Neural cell (in vitro differentiated cells): Measurements from ENCODE around the gene NTN5. TPM values are rescaled to one million over a fixed set of nuclear protein-coding genes. Genes with fewer than 3 reads are reported as not detected.
"Not testable (repeated sequence)": the region's sequence is repeated elsewhere in the genome, so short reads cannot be mapped to it uniquely, and the experiment has no call there.

Source experiments
- H2AFZ ChIP-seq: fragments of 200-600, 300-800 bp; sonication (generic), shearing (Covaris generic); 2 replicates; pipeline ENCODE4 v1.6.0; 2014; ENCODE audit warnings: low read depth, mild to moderate bottlenecking, antibody characterized with exemption, low read length, moderate library complexity
- H3F3A ChIP-seq: fragments of 200-600 bp; shearing (Covaris generic); 2 replicates; pipeline ENCODE4 v1.6.1; 2016; ENCODE audit warnings: mild to moderate bottlenecking, moderate library complexity, mixed read lengths, antibody characterized with exemption, low read length; ENCODE audit not compliant: insufficient read depth, poor library complexity, severe bottlenecking
- H3K27ac ChIP-seq: fragments of 200-600, 300-800 bp; sonication (generic), shearing (Covaris generic); 2 replicates; pipeline ENCODE4 v1.5.1; 2014; ENCODE audit warnings: mild to moderate bottlenecking, low read length, moderate library complexity
- H3K27me3 ChIP-seq: fragments of 300-800, 200-600 bp; sonication (generic), shearing (Covaris generic); 2 replicates; pipeline ENCODE4 v1.6.0; 2014; ENCODE audit warnings: mild to moderate bottlenecking, low read depth, low read length, moderate library complexity; ENCODE audit not compliant: insufficient read depth
- H3K36me3 ChIP-seq: fragments of 300-800, 200-600 bp; sonication (generic), shearing (Covaris generic); 2 replicates; pipeline ENCODE4 v1.5.1; 2014; ENCODE audit warnings: mild to moderate bottlenecking, antibody characterized with exemption, low read length, moderate library complexity; ENCODE audit not compliant: insufficient read depth
- H3K4me2 ChIP-seq: fragments of 300-800, 200-600 bp; sonication (generic), shearing (Covaris generic); 2 replicates; pipeline ENCODE4 v1.6.0; 2014; ENCODE audit warnings: mild to moderate bottlenecking, low read length
- H3K4me3 ChIP-seq: fragments of 300-800, 200-600 bp; sonication (generic), shearing (Covaris generic); 2 replicates; pipeline ENCODE4 v1.5.1; 2014; ENCODE audit warnings: mild to moderate bottlenecking, low read length, moderate library complexity
- H3K79me2 ChIP-seq: fragments of 200-600 bp; shearing (Covaris generic); replicated peaks from 2 replicates; pipeline ENCODE4 v1.6.0; 2014; ENCODE audit warnings: mild to moderate bottlenecking, low read length, moderate library complexity; ENCODE audit not compliant: insufficient read depth
- H3K9ac ChIP-seq: fragments of 300-800, 200-600 bp; sonication (generic), shearing (Covaris generic); 2 replicates; pipeline ENCODE4 v1.6.1; 2016; ENCODE audit warnings: mild to moderate bottlenecking, low read length, mixed read lengths
- H3K9me2 ChIP-seq: fragments of 200-600 bp; shearing (Covaris generic); 2 replicates; pipeline ENCODE4 v1.6.1; 2016; ENCODE audit warnings: mild to moderate bottlenecking, low read length, mixed read lengths; ENCODE audit not compliant: insufficient read depth
- H3K9me3 ChIP-seq: fragments of 200-600, 300-800 bp; sonication (generic), shearing (Covaris generic); 2 replicates; pipeline ENCODE4 v1.6.1; 2016; ENCODE audit warnings: mild to moderate bottlenecking, mixed run types, low read length, moderate library complexity, mixed read lengths
- H4K20me1 ChIP-seq: fragments of 200-600 bp; shearing (Covaris generic); 2 replicates; pipeline ENCODE4 v1.6.1; 2016; ENCODE audit warnings: mild to moderate bottlenecking, mixed run types; ENCODE audit not compliant: insufficient read depth
- CTCF ChIP-seq: fragments of 450-650 bp; IDR thresholded peaks from 2 replicates; pipeline ENCODE4 v1.5.1; 2014; ENCODE audit warnings: antibody characterized with exemption, mild to moderate bottlenecking, moderate library complexity; ENCODE audit not compliant: poor library complexity, severe bottlenecking
- EP300 ChIP-seq: fragments of 450-650 bp; conservative IDR thresholded peaks from 2 replicates; pipeline ENCODE4 v1.6.1; 2014; ENCODE audit warnings: antibody characterized with exemption, mild to moderate bottlenecking, moderate library complexity; ENCODE audit not compliant: poor library complexity, severe bottlenecking
- EZH2 ChIP-seq: fragments of 200-600, 300-800 bp; shearing (Covaris generic), sonication (generic); IDR thresholded peaks from 2 replicates; pipeline ENCODE4 v1.6.1; 2014; ENCODE audit warnings: antibody characterized with exemption, low read length, borderline replicate concordance, mild to moderate bottlenecking; ENCODE audit not compliant: insufficient read depth, poor library complexity, severe bottlenecking
- MXI1 ChIP-seq: fragments of 450-650 bp; conservative IDR thresholded peaks from 2 replicates; pipeline ENCODE4 v1.6.1; 2014; ENCODE audit warnings: antibody characterized with exemption, mild to moderate bottlenecking; ENCODE audit not compliant: poor library complexity, severe bottlenecking
- POLR2AphosphoS5 ChIP-seq: IDR thresholded peaks from 2 replicates; pipeline ENCODE4 v1.6.1; 2012
- RAD21 ChIP-seq: fragments of 450-650 bp; conservative IDR thresholded peaks from 2 replicates; pipeline ENCODE4 v1.6.1; 2014; ENCODE audit warnings: antibody characterized with exemption, mild to moderate bottlenecking, moderate library complexity
- REST ChIP-seq: IDR thresholded peaks from 2 replicates; pipeline ENCODE4 v1.6.1; 2012; ENCODE audit warnings: borderline replicate concordance
- SMC3 ChIP-seq: fragments of 450-650 bp; conservative IDR thresholded peaks from 2 replicates; pipeline ENCODE4 v1.6.1; 2014; ENCODE audit warnings: antibody characterized with exemption, mild to moderate bottlenecking, moderate library complexity; ENCODE audit not compliant: poor library complexity
- TAF1 ChIP-seq: IDR thresholded peaks from 2 replicates; pipeline ENCODE4 v1.6.1; 2012; ENCODE audit warnings: low read depth
- polyA plus RNA-seq: library from polyadenylated mRNA; depleted of rRNA; stranded (reverse); fragments of >200 nt; gene quantifications from 2 replicates; pipeline ENCODE4 v1.2.3, GENCODE V29; 2014

The NTN5 gene
- polyA plus RNA-seq, 1 donor from 2014 or later: not detected

GRCh38 chr19:48719263-48720171 is 46.7 kb upstream of the NTN5 start, which contains the start of gene MAMSTR:
TSS of gene MAMSTR (minus strand) at chr19:48719725. CDS start at chr19:48719031, 694 bp downstream.
- H3K9ac ChIP-seq: no peak within 1 kb of the TSS
- H3K27ac ChIP-seq: no peak within 1 kb of the TSS
- H2AFZ ChIP-seq: no peak within 1 kb of the TSS
- H3K36me3 ChIP-seq: no peaks in the 10 kb centered on the region
- peak within 1 kb of the TSS; percentile 70 for H3K4me3 ChIP-seq
- H3K27me3 ChIP-seq: no peaks in the 10 kb centered on the region
- H3F3A ChIP-seq: no peaks in the 10 kb centered on the region
- H3K9me2 ChIP-seq: no peaks in the 10 kb centered on the region
- H3K4me2 ChIP-seq: no peak within 1 kb of the TSS
- no peaks in the 10 kb centered on the region for H3K79me2 ChIP-seq
- no peaks in the 10 kb centered on the region for H3K9me3 ChIP-seq
- TF ChIP-seq EZH2: no peak
- no peaks in the 10 kb centered on the region for H4K20me1 ChIP-seq

- Histone ChIP-seq H3F3A (no peaks in the 10 kb centered on the region), H3K27me3 (no peaks in the 10 kb centered on the region), H3K36me3 (no peaks in the 10 kb centered on the region), H4K20me1 (no peaks in the 10 kb centered on the region), H2AFZ (no peak overlapping the region), H3K27ac (no peak overlapping the region), H3K79me2 (no peaks in the 10 kb centered on the region), H3K9me2 (no peaks in the 10 kb centered on the region), H3K9me3 (no peaks in the 10 kb centered on the region), H3K4me3 (no peak overlapping the region), H3K9ac (no peak overlapping the region), H3K4me2 (no peak overlapping the region)
- TF ChIP-seq CTCF (no peak), TAF1 (no peak), EP300 (no peak), SMC3 (no peak), MXI1 (no peak), EZH2 (no peak), REST (no peak), POLR2AphosphoS5 (no peak), RAD21 (no peak)
Observed at GRCh38 chr19:48718711-48719231, 46.0 kb upstream of the NTN5 start.

- not testable (repeated sequence) for H3F3A ChIP-seq, H3K27ac ChIP-seq, H3K36me3 ChIP-seq, H3K4me3 ChIP-seq, H3K9me3 ChIP-seq, H2AFZ ChIP-seq, H3K9me2 ChIP-seq, H3K79me2 ChIP-seq, H3K4me2 ChIP-seq, H3K27me3 ChIP-seq, H4K20me1 ChIP-seq, H3K9ac ChIP-seq
Observed at GRCh38 chr19:48718106-48718505, 45.3 kb upstream of the NTN5 start.
